Cardiac septum (tissue), 1 donor: ENCODE measurements around the gene HMCN2. TPM values are rescaled to one million over a fixed set of nuclear protein-coding genes. Genes with fewer than 3 reads are reported as not detected.

Source experiments
- DNase-seq: peaks from one replicate; pipeline ENCODE4 v3.0.0-alpha.2; 2020; ENCODE audit warnings: low spot score
- intact Hi-C: fragments of 100-400 bp; cut with DNase I; formaldehyde crosslinking; loops from one replicate; pipeline ENCODE4 v1.14.0; 2022
- total RNA-seq: library from RNA; stranded (reverse); fragmentation: NEBNext Ultra II Directional; extraction: Animal tissue kit (Norgen Biotek cat#: 25700); gene quantifications from one replicate; pipeline ENCODE4 v1.2.1, GENCODE V29; 2021
- donor health status: DM: no; HTN: no; CAD: no.

Gene HMCN2
- total RNA-seq, 1 donor from 2014 or later, result 5.3 TPM

DNA sequence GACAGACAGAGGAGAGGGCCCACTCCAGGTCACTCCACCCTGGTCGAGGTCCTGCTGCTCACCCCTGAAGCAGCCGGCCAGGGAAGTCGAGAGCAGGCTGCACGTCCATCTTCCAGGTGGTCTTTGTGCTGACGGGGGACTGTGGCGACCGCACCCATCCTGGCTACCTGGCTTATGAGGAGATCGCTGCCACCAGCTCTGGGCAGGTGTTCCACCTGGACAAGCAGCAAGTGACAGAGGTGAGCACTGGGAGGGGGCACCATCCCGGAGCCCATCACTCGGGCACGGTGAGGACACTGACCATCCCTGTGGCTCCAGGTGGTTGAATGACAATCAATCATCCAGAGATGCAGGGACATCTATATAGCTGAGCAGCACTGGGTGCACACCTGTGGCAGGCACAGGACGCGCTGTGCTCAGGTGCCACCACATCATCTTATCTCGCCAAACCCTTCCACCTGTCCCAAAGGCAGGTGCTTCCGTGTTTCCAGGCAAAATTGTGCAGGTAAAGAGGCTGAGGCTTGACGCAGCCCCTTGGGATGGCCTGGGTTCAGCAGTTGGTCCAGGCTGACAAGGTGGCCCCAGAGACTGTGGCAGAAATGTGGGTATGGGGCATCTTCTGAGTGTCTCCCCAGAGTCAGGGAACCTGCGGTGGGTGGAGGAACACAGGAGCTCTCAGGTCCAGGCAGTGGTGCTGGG, 20.7 kb downstream of the HMCN2 start:
- intact Hi-C loops, result no loop called here
- DNase-seq, result no peak

GRCh38 chr9:130286781-130287428, 21.3 kb downstream of the HMCN2 start:
- DNase-seq, result no peak

GRCh38 chr9:130287736-130288135, 22.2 kb downstream of the HMCN2 start:
- intact Hi-C loops, result no loop called here
- no peak for DNase-seq

More at GRCh38 chr9:130286781-130287428, 21.3 kb downstream of the HMCN2 start:
- intact Hi-C loops, result no loop called here

GRCh38 chr9:130288393-130288792, 22.8 kb downstream of the HMCN2 start:
- DNase-seq, result peak; percentile 36

GRCh38 chr9:130288926-130289690, 23.5 kb downstream of the HMCN2 start:
- DNase-seq, result peak; percentile 68
- intact Hi-C loops, result no loop called here

More at GRCh38 chr9:130288393-130288792, 22.8 kb downstream of the HMCN2 start:
- intact Hi-C loops, result no loop called here

DNA sequence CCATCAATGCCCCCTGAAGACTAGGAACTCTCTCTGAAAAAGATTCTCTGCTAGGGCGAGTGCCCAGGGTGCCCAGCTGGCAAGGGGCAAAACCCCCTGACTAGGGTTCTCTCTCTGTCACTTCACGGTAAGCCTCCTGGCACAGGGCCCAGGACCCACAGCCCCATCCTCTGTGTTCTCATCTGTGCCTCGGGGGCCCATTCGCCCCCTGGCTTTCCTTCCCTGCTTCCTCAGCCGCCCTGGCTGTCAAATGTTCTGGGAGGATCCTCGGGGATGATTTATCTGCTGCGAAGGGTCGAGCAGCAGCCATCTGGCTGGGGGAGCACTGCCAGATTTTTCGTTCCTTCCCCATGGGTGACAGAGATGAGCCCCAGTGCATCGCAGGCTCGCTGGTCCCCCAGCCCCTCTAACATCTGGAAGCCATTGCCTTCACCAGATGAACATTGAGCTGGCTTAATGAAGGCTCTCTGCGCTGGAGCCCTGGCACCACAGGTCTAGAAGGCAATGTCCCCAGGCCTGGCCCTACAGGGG, 24.2 kb downstream of the HMCN2 start:
- intact Hi-C loops, result no loop called here
- DNase-seq, result peak; percentile 76

DNA sequence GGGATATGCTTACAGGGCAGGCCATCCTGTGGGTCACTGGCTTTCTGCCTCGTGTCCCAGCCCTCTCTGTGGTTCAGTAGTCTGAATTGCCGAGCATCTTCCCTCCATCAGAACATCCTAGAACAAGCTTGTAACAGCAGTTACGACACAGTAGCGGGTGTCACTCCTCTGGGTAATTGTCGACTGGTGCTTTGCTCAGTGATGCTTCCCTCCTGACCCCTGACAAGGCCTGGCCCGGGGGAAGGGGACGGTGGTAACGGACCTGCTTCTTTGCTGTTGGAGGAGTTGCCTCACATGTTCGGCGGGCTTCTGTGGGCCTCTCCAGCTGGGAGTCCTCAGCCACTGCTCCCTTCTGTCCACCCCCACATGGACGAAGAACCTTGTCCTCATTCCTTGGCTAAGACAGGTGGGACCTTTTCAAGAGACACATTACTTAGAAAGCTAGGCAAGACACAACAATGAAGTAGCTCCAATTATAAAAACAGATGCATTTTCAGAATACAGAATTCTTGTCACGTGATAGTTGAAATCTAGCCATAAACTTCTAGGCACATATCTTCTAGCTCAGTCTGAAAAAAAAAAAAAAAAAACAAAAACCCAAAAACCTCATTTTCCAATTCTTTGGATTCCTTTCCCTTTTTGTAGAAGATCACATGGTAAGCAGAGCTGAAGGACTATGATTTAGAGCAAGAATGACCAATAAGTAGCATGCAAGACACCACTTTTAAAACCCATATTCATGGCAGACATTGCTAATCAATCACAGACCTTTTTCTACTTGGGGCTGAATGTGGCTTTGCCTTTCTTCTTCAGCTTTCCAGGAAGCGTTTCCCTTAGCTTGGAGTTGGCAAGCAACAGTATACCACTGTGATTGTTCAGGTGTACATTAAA, 25.0 kb downstream of the HMCN2 start:
- intact Hi-C loops, result no loop called here
- peak; percentile 66 for DNase-seq

DNA sequence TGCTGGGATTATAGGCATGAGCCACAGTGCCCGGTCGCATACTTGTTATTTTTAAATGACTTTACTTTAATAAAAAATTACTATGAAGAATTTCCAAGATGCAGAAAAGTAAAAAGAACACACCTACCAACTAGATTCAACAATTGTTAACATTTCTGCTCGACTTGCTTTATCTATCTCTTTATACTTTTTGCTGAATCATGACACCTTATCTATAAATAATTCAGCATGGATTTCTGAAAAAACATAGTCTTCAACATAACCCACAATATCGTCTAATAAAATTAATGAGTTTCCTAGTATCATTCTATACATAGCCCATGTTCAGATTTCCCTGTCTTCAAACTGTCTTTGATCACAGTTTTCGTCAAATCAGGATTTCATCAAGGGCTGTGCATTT, 25.9 kb downstream of the HMCN2 start:
- intact Hi-C loops, result no loop called here
- DNase-seq, result no peak

DNA sequence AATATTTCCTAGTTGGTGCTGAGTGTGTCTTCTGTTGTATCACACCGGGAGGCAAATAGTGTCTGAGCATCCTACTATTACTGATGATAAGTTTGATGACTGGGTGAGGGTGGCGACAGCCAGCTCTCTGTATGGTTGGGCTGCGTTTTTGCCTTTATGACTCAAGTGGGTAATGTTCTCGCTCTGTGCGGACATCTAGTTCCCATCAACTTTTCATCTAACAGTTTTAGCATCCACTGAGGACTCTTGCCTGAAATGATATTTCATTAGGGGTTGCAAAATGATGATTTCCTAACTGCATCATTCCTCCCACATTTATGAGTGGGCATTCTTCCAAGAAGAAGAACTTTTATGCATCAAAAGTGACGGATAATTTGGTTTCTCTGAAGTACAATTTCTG, 26.5 kb downstream of the HMCN2 start:
- peak; percentile 36 for DNase-seq
- intact Hi-C loops, result no loop called here

DNA sequence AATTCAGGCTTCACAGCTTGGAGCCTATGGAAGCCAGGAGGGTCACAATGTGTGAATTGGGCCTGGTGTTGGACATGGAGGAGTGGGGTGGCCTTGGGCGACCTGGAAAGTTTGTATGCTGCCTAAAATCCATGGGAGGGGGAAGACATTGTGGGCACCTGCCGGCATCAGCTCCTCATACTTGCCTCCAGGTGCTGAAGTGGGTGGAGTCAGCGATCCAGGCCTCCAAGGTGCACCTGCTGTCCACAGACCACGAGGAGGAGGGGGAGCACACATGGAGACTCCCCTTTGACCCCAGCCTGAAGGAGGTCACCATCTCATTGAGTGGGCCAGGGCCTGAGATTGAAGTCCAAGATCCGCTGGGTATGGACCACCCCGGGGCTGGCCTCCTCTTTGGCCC, 29.1 kb downstream of the HMCN2 start:
- no peak for DNase-seq
- intact Hi-C loops, result no loop called here

DNA sequence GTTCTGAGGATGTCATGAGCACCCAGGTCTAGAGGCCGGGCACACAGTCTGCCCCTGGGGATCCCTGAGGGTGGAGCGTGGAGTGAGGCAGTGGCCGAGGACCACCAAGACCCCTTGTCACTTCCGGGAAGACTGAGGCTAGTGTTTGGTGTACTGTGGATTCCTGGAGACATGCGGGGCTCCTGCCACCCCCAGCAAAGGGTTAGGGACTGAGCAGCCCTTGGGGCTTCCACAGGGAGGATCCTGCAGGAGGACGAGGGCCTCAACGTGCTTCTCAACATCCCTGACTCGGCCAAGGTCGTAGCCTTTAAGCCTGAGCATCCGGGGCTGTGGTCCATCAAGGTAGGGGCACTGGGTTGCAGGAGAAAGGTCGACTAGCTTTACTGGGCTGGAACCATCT, 29.9 kb downstream of the HMCN2 start:
- intact Hi-C loops, result no loop called here
- no peak for DNase-seq

DNA sequence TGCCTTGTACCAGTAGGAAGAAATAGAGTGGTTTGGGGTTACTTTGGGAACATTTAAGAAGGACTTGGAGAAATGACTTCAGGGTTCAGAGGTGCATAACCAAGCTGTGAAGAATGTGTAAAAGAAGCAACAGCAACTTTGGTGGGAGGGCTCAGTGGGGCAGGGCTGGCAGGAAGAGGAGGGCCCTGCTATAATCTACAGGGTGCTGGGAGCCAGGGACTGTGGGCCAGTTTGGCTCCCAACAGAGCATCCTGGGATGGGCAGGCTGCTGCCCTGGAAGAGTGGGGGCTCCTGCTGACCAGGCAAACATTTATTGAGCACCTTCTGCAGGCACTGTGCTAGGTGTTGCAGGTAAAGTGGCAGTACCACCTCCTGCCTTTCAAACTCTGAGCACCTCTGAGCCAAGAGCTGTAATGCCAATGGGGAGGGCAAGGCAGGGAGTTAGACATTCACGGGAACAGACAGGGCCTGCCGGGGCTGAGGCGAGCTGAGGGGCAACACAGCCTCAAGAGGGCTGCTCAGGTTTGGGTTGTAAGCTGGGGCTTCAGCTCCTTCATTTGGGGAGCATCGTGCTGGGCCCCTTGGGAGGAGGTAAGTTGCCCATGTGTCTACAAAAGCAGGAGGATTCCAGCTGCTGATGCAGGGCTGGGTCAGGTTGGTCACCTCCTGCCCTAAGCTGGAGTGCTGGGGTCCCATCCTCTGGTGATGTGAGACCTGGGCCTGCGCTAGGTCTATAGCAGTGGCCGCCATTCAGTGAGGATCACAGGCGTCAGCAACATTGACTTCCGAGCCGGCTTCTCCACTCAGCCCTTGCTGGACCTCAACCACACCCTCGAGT, 30.6 kb downstream of the HMCN2 start:
- DNase-seq, result no peak
- intact Hi-C loops, result no loop called here

- DNase-seq, result no peak
- intact Hi-C loops, result no loop called here
Measured at GRCh38 chr9:130296783-130297055, 31.2 kb downstream of the HMCN2 start.

DNA sequence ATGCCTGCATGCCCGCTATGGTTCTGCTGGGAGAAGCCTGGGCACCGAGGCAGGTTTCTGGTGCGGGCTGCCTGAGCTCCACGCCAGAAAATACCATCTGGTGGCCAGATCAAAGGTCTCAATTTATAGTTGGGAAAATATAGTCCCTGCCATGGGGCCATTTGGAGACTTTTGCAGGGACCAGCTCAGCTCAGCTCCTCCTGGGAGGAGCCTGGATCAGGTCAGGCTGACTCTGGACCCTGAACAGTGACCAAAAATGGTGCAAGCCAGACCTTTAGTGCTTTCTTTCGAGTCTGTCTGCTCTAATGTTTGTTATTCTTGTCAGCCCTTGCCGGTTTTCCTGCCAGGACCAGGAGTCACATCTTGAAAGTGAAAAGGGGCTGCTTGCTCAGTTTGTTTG, 31.8 kb downstream of the HMCN2 start:
- DNase-seq, result no peak
- intact Hi-C loops, result no loop called here

- intact Hi-C loops, result no loop called here
- no peak for DNase-seq
Measured at GRCh38 chr9:130298662-130299279, 33.2 kb downstream of the HMCN2 start.

GRCh38 chr9:130299785-130300615, 34.4 kb downstream of the HMCN2 start:
- intact Hi-C loops, result no loop called here
- no peak for DNase-seq

DNA sequence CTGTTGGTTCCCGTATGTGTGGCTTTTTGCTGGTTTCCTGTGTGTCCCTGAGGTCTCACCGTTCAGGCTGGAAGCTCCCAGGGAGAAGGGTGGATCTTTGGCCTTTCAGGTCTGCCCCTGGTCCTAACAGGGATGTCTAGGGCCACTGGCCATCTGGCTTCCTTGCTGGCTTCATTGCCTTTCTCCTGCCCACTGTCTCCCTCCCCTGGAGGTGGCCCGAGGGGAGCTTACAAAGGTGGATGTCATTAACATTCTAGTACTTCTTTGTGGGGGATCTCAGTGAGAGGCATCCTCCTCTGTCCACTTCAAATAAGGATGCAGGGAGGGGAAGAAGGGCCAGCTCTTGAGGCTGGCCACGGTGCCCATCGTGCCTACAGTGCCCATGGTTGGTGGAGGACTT, 35.2 kb downstream of the HMCN2 start:
- intact Hi-C loops, result no loop called here
- DNase-seq, result no peak
